Stimulated activated effector memory CD8-positive, alpha-beta T cell treated with anti-CD3 and anti-CD28 coated beads, Interleukin-12 subunit alpha, Interleukin-12 subunit beta, amount 100 ng/mL, for 72 hours (primary cell): ENCODE data around the gene CDC42EP1.

ENCODE experiments used
- ATAC-seq: fragments of 150-1000 bp; cut with Tn5 transposase; 2 replicates; pipeline ENCODE4 v1.10.0; 2021
- DNase-seq, 2 donors: peaks; one replicate each; pipeline ENCODE4 v3.0.0; 2021 to 2022; ENCODE audit warnings: low spot score in 2 of 2
- H3K27ac Mint-ChIP-seq: one replicate; pipeline ENCODE4 v1.8.0; 2022; ENCODE audit warnings: mild to moderate bottlenecking, mixed read lengths
- H3K36me3 Mint-ChIP-seq: one replicate; pipeline ENCODE4 v1.8.0; 2022; ENCODE audit warnings: mild to moderate bottlenecking, mixed read lengths
- H3K4me1 Mint-ChIP-seq: one replicate; pipeline ENCODE4 v1.8.0; 2022; ENCODE audit warnings: mixed read lengths
- H3K4me3 Mint-ChIP-seq: one replicate; pipeline ENCODE4 v1.8.0; 2022; ENCODE audit warnings: mild to moderate bottlenecking, mixed read lengths
- H3K9me3 Mint-ChIP-seq: one replicate; pipeline ENCODE4 v1.8.0; 2022; ENCODE audit warnings: mixed read lengths

Gene CDC42EP1

DNA sequence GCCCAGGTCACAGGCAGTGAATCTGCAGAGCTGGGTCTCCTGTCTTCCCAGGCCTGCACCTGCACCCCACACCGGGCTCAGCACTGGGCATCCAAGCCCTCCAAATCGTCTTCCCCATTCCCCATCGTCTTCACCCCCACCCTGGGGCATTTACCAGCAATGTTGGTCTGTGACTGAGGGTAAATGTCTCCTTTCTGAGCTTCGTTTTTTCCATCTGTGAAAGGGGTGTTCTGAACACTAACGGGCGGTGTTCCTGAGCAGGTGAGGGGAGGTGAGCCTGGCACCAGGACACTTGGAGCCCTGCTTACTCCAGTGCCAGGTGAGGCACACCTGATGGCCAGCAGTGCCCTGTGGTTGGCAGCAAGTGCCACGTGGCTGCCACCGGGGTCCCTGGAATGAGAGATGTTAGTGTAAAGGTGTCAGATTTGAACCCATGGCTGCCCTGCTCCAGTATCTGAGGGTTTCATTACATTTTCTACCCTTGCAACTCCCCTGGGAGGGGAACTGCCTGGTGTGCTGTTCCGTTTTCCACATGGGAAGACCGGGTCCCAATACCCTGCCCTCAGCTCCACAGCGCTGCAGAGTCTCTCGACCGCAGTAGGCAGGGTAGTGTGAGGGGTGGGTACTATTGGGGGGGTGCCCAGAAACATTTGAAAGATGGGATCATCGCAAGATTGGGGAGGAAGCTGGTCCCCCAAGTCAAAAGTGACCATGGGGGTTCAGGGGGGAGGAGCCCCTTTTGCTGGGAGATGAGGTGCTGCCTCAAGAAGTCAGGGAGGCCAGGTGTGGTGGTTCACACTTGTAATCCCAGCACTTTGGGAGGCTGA is 2.0 kb downstream of the CDC42EP1 start:
- Mint-ChIP-seq H3K27ac (peak overlapping the region; percentile 68), H3K4me3 (peak overlapping the region; percentile 74), H3K9me3 (no peaks in the 10 kb centered on the region), H3K4me1 (peaks cover 38% of the 10 kb centered on the region), H3K36me3 (peaks cover 17% of the 10 kb centered on the region)
- DNase-seq = no peak
- ATAC-seq = no peak

- H3K9me3 Mint-ChIP-seq = no peaks in the 10 kb centered on the region
- no peak overlapping the region for H3K4me3 Mint-ChIP-seq
- ATAC-seq (no peak), DNase-seq (no peak)
- peaks cover 44% of the 10 kb centered on the region for H3K4me1 Mint-ChIP-seq
- H3K36me3 Mint-ChIP-seq = peaks cover 20% of the 10 kb centered on the region
- no peak overlapping the region for H3K27ac Mint-ChIP-seq
Measured at GRCh38 chr22:37563153-37564081, 3.1 kb downstream of the CDC42EP1 start.

- Mint-ChIP-seq H3K9me3 (no peaks in the 10 kb centered on the region), H3K4me3 (no peak overlapping the region), H3K27ac (no peak overlapping the region), H3K36me3 (peaks cover 20% of the 10 kb centered on the region), H3K4me1 (peaks cover 44% of the 10 kb centered on the region)
- DNase-seq = no peak
- no peak for ATAC-seq
Measured at GRCh38 chr22:37564111-37564711, 3.9 kb downstream of the CDC42EP1 start.

- ATAC-seq (no peak), DNase-seq (no peak)
- H3K4me1 Mint-ChIP-seq = peaks cover 44% of the 10 kb centered on the region
- no peaks in the 10 kb centered on the region for H3K9me3 Mint-ChIP-seq
- H3K36me3 Mint-ChIP-seq = peaks cover 20% of the 10 kb centered on the region
- peak overlapping the region; percentile 84 for H3K27ac Mint-ChIP-seq
- H3K4me3 Mint-ChIP-seq = peak overlapping the region; percentile 66
Measured at GRCh38 chr22:37565830-37566229, 5.5 kb downstream of the CDC42EP1 start.

GRCh38 chr22:37566329-37566837 is 6.1 kb downstream of the CDC42EP1 start:
- Mint-ChIP-seq H3K9me3 (no peaks in the 10 kb centered on the region), H3K4me3 (peak overlapping the region; percentile 66), H3K4me1 (peaks cover 40% of the 10 kb centered on the region), H3K36me3 (peaks cover 20% of the 10 kb centered on the region), H3K27ac (peak overlapping the region; percentile 84)
- DNase-seq (peak; percentile 43 to 76), ATAC-seq (peak; percentile 64)

- DNase-seq (peak; percentile 95 to 97), ATAC-seq (peak; percentile 89)
- peak overlapping the region; percentile 66 for H3K4me3 Mint-ChIP-seq
- H3K9me3 Mint-ChIP-seq = no peaks in the 10 kb centered on the region
- H3K27ac Mint-ChIP-seq = peak overlapping the region; percentile 84
- peaks cover 32% of the 10 kb centered on the region for H3K4me1 Mint-ChIP-seq
- peaks cover 21% of the 10 kb centered on the region for H3K36me3 Mint-ChIP-seq
Measured at GRCh38 chr22:37566903-37567798, 6.9 kb downstream of the CDC42EP1 start.

DNA sequence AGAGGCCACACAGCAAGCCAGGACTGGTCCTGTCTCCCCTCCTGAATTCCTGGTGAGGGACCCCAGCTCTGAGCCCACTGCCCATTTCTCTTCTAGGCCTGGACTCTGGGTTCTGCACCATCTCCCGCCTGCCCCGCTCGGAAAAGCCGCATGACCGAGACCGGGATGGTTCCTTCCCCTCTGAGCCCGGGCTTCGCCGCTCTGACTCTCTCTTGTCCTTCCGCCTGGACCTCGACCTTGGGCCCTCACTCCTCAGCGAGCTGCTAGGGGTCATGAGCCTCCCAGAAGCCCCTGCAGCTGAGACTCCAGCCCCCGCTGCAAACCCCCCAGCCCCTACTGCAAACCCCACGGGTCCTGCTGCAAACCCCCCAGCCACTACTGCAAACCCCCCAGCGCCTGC is 7.7 kb downstream of the CDC42EP1 start:
- peaks cover 20% of the 10 kb centered on the region for H3K36me3 Mint-ChIP-seq
- no peak for ATAC-seq
- H3K4me1 Mint-ChIP-seq = peaks cover 27% of the 10 kb centered on the region

DNA sequence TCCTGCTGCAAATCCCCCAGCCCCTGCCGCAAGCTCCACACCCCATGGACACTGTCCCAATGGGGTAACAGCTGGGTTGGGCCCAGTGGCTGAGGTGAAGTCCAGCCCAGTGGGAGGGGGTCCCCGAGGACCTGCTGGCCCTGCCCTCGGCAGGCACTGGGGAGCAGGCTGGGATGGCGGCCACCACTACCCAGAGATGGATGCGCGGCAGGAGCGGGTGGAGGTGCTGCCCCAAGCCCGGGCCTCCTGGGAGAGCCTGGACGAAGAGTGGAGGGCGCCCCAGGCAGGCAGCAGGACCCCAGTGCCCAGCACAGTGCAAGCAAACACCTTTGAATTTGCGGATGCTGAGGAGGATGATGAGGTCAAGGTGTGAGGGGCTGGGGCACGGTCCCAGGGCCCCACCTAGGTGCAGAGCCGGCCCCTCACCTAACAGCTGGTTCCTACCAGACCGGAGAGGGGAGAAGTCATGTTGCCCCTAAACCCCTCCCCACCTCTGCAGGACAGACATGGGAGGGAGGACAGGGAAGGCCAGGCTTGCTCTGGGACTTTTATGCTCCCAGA is 8.2 kb downstream of the CDC42EP1 start:
- peaks cover 22% of the 10 kb centered on the region for H3K4me1 Mint-ChIP-seq
- no peaks in the 10 kb centered on the region for H3K9me3 Mint-ChIP-seq
- H3K4me3 Mint-ChIP-seq = no peak overlapping the region
- ATAC-seq (no peak), DNase-seq (no peak)
- H3K36me3 Mint-ChIP-seq = peaks cover 20% of the 10 kb centered on the region
- H3K27ac Mint-ChIP-seq = no peak overlapping the region

More for the DNA sequence above, 7.7 kb downstream of the CDC42EP1 start:
- Mint-ChIP-seq H3K4me3 (no peak overlapping the region), H3K9me3 (no peaks in the 10 kb centered on the region), H3K27ac (no peak overlapping the region)
- DNase-seq = no peak

- Mint-ChIP-seq H3K36me3 (peaks cover 20% of the 10 kb centered on the region), H3K4me1 (peaks cover 22% of the 10 kb centered on the region), H3K4me3 (no peak overlapping the region), H3K9me3 (no peaks in the 10 kb centered on the region), H3K27ac (no peak overlapping the region)
- DNase-seq (no peak), ATAC-seq (no peak)
Measured at GRCh38 chr22:37569009-37569920, 9.0 kb downstream of the CDC42EP1 start.

GRCh38 chr22:37569921-37570660 is 9.8 kb downstream of the CDC42EP1 start:
- ATAC-seq = no peak
- peak overlapping the region; percentile 26 for H3K27ac Mint-ChIP-seq
- no peak for DNase-seq
- no peak overlapping the region for H3K4me3 Mint-ChIP-seq
- H3K36me3 Mint-ChIP-seq = peaks cover 20% of the 10 kb centered on the region
- H3K9me3 Mint-ChIP-seq = no peaks in the 10 kb centered on the region
- peaks cover 22% of the 10 kb centered on the region for H3K4me1 Mint-ChIP-seq

DNA sequence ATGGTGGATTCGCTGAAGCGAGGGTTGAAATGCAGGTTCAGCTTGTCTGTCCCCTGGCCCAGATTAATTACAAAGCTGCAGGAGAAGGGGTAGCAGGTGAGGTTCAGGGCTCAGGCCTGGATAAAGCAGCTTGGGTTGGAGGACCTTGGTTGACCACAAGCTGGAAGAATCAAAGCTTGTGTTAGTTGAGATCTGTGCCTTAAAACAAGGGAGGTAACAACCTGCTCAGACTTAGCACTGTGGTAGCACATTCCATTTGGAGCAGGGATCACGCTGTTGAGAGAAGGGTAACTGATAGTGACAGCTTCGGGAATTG is 10.3 kb downstream of the CDC42EP1 start:
- Mint-ChIP-seq H3K9me3 (no peaks in the 10 kb centered on the region), H3K27ac (peak overlapping the region; percentile 26), H3K4me1 (peaks cover 21% of the 10 kb centered on the region), H3K4me3 (no peak overlapping the region), H3K36me3 (peaks cover 17% of the 10 kb centered on the region)
- ATAC-seq = no peak
- no peak for DNase-seq

GRCh38 chr22:37571258-37571991 is 11.1 kb downstream of the CDC42EP1 start:
- Mint-ChIP-seq H3K9me3 (no peaks in the 10 kb centered on the region), H3K27ac (peak overlapping the region; percentile 26), H3K36me3 (peaks cover 12% of the 10 kb centered on the region), H3K4me3 (no peak overlapping the region), H3K4me1 (peaks cover 13% of the 10 kb centered on the region)
- no peak for ATAC-seq
- no peak for DNase-seq
